Epithelial cell of proximal tubule (primary cell): ENCODE data around the gene LSM7. TPM values are rescaled to one million over a fixed set of nuclear protein-coding genes. Genes with fewer than 3 reads are reported as not detected.

ENCODE experiments used
- DNase-seq: peaks from one replicate; pipeline ENCODE4 v3.0.0-alpha.2; 2011; ENCODE audit warnings: low read depth
- H3K4me3 ChIP-seq: 2 replicates; pipeline ENCODE4 v1.5.1; 2011; ENCODE audit warnings: low read depth, mild to moderate bottlenecking, low read length
- total RNA-seq: library from RNA; depleted of rRNA; stranded (reverse); fragments of >200 nt; gene quantifications from 2 replicates; pipeline ENCODE4 v1.2.3, GENCODE V29; 2015
- TF ChIP-seq, protein P1 (sequence below): conservative IDR thresholded peaks from 2 replicates; pipeline ENCODE4 v1.5.1; 2012; ENCODE audit warnings: low read depth, mild to moderate bottlenecking, low read length

LSM7 gene
- total RNA-seq, 1 donor from 2014 or later, result 352 TPM

DNA sequence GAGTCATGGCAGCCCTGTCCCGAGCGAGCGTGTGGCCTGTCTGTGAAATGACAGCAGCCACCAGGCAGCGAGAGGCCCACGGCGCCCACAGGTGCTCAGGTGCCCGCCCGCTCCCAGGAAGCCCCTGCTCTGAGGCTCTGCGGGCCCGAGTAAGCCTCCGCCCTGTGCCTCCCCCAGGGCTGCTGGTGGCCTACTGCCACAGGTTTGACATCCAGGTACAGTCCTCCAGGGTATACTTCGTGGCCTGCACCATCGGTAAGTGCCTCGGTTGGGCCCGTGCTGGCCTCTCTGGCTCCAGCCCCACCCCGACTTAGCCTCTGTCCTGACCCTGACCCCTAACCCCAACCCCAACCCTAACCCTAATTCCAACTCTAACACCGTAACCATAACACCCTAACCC lies 16.7 kb upstream of the LSM7 start:
- no peak for DNase-seq
- TF ChIP-seq, protein P1, sequence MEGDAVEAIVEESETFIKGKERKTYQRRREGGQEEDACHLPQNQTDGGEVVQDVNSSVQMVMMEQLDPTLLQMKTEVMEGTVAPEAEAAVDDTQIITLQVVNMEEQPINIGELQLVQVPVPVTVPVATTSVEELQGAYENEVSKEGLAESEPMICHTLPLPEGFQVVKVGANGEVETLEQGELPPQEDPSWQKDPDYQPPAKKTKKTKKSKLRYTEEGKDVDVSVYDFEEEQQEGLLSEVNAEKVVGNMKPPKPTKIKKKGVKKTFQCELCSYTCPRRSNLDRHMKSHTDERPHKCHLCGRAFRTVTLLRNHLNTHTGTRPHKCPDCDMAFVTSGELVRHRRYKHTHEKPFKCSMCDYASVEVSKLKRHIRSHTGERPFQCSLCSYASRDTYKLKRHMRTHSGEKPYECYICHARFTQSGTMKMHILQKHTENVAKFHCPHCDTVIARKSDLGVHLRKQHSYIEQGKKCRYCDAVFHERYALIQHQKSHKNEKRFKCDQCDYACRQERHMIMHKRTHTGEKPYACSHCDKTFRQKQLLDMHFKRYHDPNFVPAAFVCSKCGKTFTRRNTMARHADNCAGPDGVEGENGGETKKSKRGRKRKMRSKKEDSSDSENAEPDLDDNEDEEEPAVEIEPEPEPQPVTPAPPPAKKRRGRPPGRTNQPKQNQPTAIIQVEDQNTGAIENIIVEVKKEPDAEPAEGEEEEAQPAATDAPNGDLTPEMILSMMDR, result no peak
- no peak overlapping the region for H3K4me3 ChIP-seq

DNA sequence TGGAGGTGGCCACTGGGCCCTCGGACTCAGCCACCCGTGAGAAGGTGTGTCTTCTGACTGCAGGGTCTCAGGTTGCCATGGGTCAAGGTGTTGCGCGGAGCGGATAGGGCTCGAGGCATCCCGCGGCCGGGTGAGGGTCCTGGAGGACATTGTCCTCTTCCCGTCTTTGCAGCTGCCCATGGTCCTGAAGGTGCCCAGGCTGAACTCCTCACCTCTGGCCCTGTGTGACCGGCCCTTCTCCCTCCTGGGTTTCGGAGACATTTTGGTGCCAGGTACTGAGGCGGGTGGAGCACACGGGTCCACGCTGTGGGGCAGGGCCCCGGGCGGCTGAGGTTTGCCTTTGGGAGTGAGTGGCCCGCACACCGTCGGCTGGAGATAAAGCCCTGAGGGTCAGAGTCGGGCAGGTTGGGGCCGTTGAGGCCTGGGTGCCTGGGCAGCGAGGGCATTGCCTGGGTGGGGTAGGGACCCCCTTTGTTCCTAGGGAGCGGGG lies 16.0 kb upstream of the LSM7 start:
- DNase-seq, result no peak
- TF ChIP-seq, protein P1, result no peak

DNA sequence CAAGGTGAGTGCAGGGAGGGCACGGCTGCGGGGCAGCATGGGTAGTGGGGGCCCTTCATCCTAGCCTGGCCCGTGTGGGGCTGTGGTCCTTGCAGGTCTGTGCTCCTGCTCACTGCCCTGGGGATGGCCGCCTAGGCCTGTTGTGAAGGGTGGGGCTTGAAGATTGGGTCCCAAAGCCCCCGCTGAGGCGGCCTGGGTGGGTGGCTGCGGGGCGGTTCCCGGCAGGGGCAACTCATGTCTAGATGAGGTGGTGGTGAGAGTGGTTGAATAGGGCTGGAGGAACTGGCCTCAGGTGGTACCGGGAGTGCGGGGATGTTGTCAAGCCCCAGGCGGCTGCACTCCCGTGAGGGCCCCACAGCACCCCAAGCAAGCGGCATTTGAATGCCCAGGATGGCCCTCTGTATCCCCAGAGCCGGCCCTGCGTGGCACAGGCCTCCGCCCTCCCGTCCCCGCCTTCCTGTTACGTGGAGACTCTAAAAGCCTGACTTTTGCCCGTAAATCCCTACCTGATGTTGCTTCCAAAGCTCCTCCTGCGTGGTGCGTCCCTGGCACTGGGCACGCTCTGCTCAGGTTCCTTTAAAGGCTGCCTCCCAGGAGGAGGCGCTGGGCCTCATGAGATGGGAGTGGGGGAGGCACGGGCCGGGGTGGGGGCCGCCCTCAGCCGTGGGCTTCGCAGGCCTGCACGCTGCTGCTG lies 15.1 kb upstream of the LSM7 start:
- TF ChIP-seq, protein P1, result no peak
- H3K4me3 ChIP-seq, result no peak overlapping the region
- no peak for DNase-seq

More for the DNA sequence above, 16.0 kb upstream of the LSM7 start:
- H3K4me3 ChIP-seq, result no peak overlapping the region

DNA sequence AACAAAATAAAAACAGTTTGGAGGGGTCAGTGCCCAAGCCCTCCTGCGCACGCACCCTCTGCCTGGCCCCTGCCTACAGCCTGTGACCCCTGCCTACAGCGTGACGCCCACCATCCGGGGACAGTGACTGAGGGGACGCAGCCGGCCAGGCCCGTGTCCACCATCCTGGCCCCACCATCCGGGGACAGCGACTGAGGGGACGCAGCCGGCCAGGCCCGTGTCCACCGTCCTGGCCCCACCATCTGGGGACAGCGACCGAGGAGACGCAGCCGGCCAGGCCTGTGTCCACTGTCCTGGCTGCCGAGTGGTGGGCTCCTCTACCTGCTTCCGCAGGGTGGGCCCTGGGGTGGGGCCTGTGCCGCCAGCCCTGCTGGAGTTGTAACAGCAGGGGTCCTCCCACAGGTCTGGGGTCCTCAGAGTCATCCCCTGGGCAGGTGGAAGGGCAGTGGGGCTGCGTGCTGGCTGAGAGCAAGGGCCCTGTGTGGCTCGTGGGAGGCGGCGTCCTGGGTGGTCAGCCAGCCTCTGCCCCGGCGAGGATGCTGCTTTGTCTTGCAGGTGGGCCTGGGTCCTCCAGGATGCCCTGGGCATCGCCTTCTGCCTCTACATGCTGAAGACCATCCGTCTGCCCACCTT lies 14.4 kb upstream of the LSM7 start:
- no peak for DNase-seq
- TF ChIP-seq, protein P1, result no peak
- H3K4me3 ChIP-seq, result no peak overlapping the region

DNA sequence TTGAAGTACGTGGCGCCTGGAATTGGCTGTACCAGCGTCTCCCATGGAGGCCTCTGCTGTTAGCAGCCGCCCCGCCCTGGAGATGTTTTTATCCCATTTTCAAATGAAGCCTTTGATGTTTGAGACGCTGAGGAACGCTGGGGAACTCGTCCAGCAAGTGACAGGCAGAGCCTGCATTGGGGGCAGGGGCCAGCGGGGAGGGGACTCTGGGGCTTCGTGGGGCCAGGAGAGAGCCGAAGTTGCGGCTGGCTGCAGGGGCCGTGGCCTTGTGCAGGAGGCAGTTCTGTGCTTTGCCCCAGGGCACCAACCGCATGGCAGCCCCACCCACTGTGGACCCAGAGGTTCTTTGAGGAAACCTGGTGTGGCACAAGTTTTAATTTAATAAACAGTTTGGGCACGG lies 13.6 kb upstream of the LSM7 start:
- TF ChIP-seq, protein P1, result no peak
- no peak overlapping the region for H3K4me3 ChIP-seq
- DNase-seq, result no peak

DNA sequence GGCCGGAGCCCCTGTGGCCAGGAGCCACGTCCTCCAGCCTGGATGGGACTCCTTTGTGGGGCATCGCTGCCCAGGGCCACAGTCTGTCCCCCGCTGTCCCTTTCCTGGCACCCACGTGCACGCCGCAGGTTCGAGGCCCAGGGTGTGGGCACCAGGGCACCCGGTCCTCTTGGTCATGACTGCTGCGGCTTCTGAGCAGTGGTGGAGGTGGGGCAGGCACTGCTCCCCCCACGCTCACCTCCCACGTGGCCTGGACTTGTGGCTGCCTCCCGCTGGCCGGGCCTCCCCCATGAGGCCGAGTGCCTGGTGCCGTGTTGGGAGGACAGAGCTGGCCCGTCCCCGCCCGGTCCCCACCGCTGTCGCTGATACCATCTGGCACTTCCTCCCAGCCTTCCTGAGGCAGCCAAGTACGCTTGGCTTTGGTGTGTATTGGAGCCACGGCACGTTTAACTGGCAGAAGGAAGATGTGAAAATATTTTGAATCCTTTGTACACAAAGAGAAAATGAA lies 12.9 kb upstream of the LSM7 start:
- TF ChIP-seq, protein P1, result no peak
- H3K4me3 ChIP-seq, result no peak overlapping the region
- no peak for DNase-seq
